ENCODE data around the gene CFAP410. TPM values are rescaled to one million over a fixed set of nuclear protein-coding genes. Genes with fewer than 3 reads are reported as not detected.

The CFAP410 gene
- total RNA-seq, 2 experiments from 2014 or later: 7.3 to 11.4 TPM

GRCh38 chr21:44326716-44327602, 12.2 kb downstream of the CFAP410 start:
- intact Hi-C loops (cut with DNase I, micrococcal nuclease): no loop called here
- Mint-ChIP-seq H3K27ac (no peak overlapping the region), H3K27me3 (no peaks in the 10 kb centered on the region), H3K4me1 (no peaks in the 10 kb centered on the region), H3K4me3 (no peak overlapping the region), H3K9me3 (ENCODE audit: low read depth) (no peaks in the 10 kb centered on the region), H3K36me3 (ENCODE audit: low read depth) (peaks cover 3% of the 10 kb centered on the region)
- CTCF ChIA-PET: no interaction called here
- ATAC-seq (no peak), DNase-seq (no peak)
- POLR2A ChIA-PET: no interaction called here

- DNase-seq: no peak
- ChIA-PET CTCF (no interaction called here), POLR2A (no interaction called here)
- H3K9me3 Mint-ChIP-seq (ENCODE audit: low read depth): no peaks in the 10 kb centered on the region
- no peaks in the 10 kb centered on the region for H3K27me3 Mint-ChIP-seq
- peaks cover 3% of the 10 kb centered on the region for H3K36me3 Mint-ChIP-seq (ENCODE audit: low read depth)
- H3K4me3 Mint-ChIP-seq: no peak overlapping the region
- intact Hi-C loops (cut with DNase I, micrococcal nuclease): no loop called here
- ATAC-seq: no peak
- no peak overlapping the region for H3K27ac Mint-ChIP-seq
- no peaks in the 10 kb centered on the region for H3K4me1 Mint-ChIP-seq
Observed at GRCh38 chr21:44326272-44326647, 12.9 kb downstream of the CFAP410 start.

- ChIA-PET POLR2A (no interaction called here), CTCF (no interaction called here)
- no peak for ATAC-seq
- no peak overlapping the region for H3K27ac Mint-ChIP-seq
- no peaks in the 10 kb centered on the region for H3K9me3 Mint-ChIP-seq (ENCODE audit: low read depth)
- H3K27me3 Mint-ChIP-seq: no peaks in the 10 kb centered on the region
- H3K36me3 Mint-ChIP-seq (ENCODE audit: low read depth): peaks cover 3% of the 10 kb centered on the region
- intact Hi-C loops (cut with DNase I, micrococcal nuclease): no loop called here
- H3K4me1 Mint-ChIP-seq: no peaks in the 10 kb centered on the region
- DNase-seq: no peak
- H3K4me3 Mint-ChIP-seq: no peak overlapping the region
Observed at GRCh38 chr21:44325386-44326271, 13.6 kb downstream of the CFAP410 start.

- no peak for ATAC-seq
- ChIA-PET CTCF (no interaction called here), POLR2A (no interaction called here)
- Mint-ChIP-seq H3K4me3 (no peak overlapping the region), H3K27ac (no peak overlapping the region), H3K4me1 (no peaks in the 10 kb centered on the region), H3K9me3 (ENCODE audit: low read depth) (no peaks in the 10 kb centered on the region), H3K36me3 (ENCODE audit: low read depth) (peaks cover 3% of the 10 kb centered on the region), H3K27me3 (no peaks in the 10 kb centered on the region)
- intact Hi-C loops (cut with DNase I, micrococcal nuclease): loop anchor here in 1 of 2 experiments (5.0 kb wide), 1 partner anchor 42 kb away; no protein-coding TSS in a partner anchor
- DNase-seq: no peak
Observed at GRCh38 chr21:44324854-44325107, 14.4 kb downstream of the CFAP410 start.

- no peaks in the 10 kb centered on the region for H3K27me3 Mint-ChIP-seq
- no peak for DNase-seq
- no peak overlapping the region for H3K27ac Mint-ChIP-seq
- H3K4me1 Mint-ChIP-seq: no peaks in the 10 kb centered on the region
- intact Hi-C loops (cut with DNase I, micrococcal nuclease): loop anchor here in 1 of 2 experiments (5.0 kb wide), 1 partner anchor 42 kb away; no protein-coding TSS in a partner anchor
- peaks cover 3% of the 10 kb centered on the region for H3K36me3 Mint-ChIP-seq (ENCODE audit: low read depth)
- H3K9me3 Mint-ChIP-seq (ENCODE audit: low read depth): no peaks in the 10 kb centered on the region
- H3K4me3 Mint-ChIP-seq: no peak overlapping the region
- CTCF ChIA-PET: no interaction called here
- POLR2A ChIA-PET: no interaction called here
- no peak for ATAC-seq
Observed at GRCh38 chr21:44324106-44324853, 14.9 kb downstream of the CFAP410 start.

GRCh38 chr21:44323591-44323990, 15.6 kb downstream of the CFAP410 start:
- Mint-ChIP-seq H3K27me3 (no peaks in the 10 kb centered on the region), H3K4me3 (no peak overlapping the region), H3K9me3 (ENCODE audit: low read depth) (no peaks in the 10 kb centered on the region), H3K4me1 (no peaks in the 10 kb centered on the region), H3K36me3 (ENCODE audit: low read depth) (peaks cover 3% of the 10 kb centered on the region), H3K27ac (no peak overlapping the region)
- POLR2A ChIA-PET: no interaction called here
- intact Hi-C loops (cut with DNase I, micrococcal nuclease): loop anchor here in 1 of 2 experiments (5.0 kb wide), 1 partner anchor 41 kb away; no protein-coding TSS in a partner anchor
- DNase-seq (no peak), ATAC-seq (no peak)
- CTCF ChIA-PET: no interaction called here

GRCh38 chr21:44322621-44323325, 16.4 kb downstream of the CFAP410 start:
- intact Hi-C loops (cut with DNase I, micrococcal nuclease): loop anchor here in 1 of 2 experiments (5.0 kb wide), 1 partner anchor 40 kb away; no protein-coding TSS in a partner anchor
- ChIA-PET CTCF (no interaction called here), POLR2A (no interaction called here)
- no peak for DNase-seq
- Mint-ChIP-seq H3K9me3 (ENCODE audit: low read depth) (no peaks in the 10 kb centered on the region), H3K27ac (no peak overlapping the region), H3K4me3 (no peak overlapping the region), H3K36me3 (ENCODE audit: low read depth) (peaks cover 3% of the 10 kb centered on the region), H3K4me1 (no peaks in the 10 kb centered on the region), H3K27me3 (no peaks in the 10 kb centered on the region)
- ATAC-seq: no peak

- CTCF ChIA-PET: no interaction called here
- no peaks in the 10 kb centered on the region for H3K27me3 Mint-ChIP-seq
- no peak overlapping the region for H3K4me3 Mint-ChIP-seq
- no peaks in the 10 kb centered on the region for H3K9me3 Mint-ChIP-seq (ENCODE audit: low read depth)
- no peaks in the 10 kb centered on the region for H3K4me1 Mint-ChIP-seq
- no peak overlapping the region for H3K27ac Mint-ChIP-seq
- DNase-seq (no peak), ATAC-seq (no peak)
- peaks cover 3% of the 10 kb centered on the region for H3K36me3 Mint-ChIP-seq (ENCODE audit: low read depth)
- intact Hi-C loops (cut with DNase I, micrococcal nuclease): loop anchor here in 1 of 2 experiments (5.0 kb wide), 1 partner anchor 40 kb away; no protein-coding TSS in a partner anchor
- POLR2A ChIA-PET: no interaction called here
Observed at GRCh38 chr21:44321846-44322450, 17.2 kb downstream of the CFAP410 start.

- H3K36me3 Mint-ChIP-seq (ENCODE audit: low read depth): peaks cover 7% of the 10 kb centered on the region
- CTCF ChIA-PET: no interaction called here
- no peaks in the 10 kb centered on the region for H3K4me1 Mint-ChIP-seq
- no peaks in the 10 kb centered on the region for H3K9me3 Mint-ChIP-seq (ENCODE audit: low read depth)
- POLR2A ChIA-PET: no interaction called here
- no peaks in the 10 kb centered on the region for H3K27me3 Mint-ChIP-seq
- DNase-seq: no peak
- intact Hi-C loops (cut with DNase I, micrococcal nuclease): loop anchor here in 1 of 2 experiments (5.0 kb wide), 1 partner anchor 39 kb away; no protein-coding TSS in a partner anchor
- H3K27ac Mint-ChIP-seq: no peak overlapping the region
- ATAC-seq: no peak
- no peak overlapping the region for H3K4me3 Mint-ChIP-seq
Observed at GRCh38 chr21:44320847-44321246, 18.3 kb downstream of the CFAP410 start.

- CTCF ChIA-PET: no interaction called here
- no peaks in the 10 kb centered on the region for H3K9me3 Mint-ChIP-seq (ENCODE audit: low read depth)
- peaks cover 7% of the 10 kb centered on the region for H3K36me3 Mint-ChIP-seq (ENCODE audit: low read depth)
- H3K4me3 Mint-ChIP-seq: no peak overlapping the region
- POLR2A ChIA-PET: interaction anchor here (0.6 kb wide), 1 partner anchor 12 kb away, joined by 4 read pairs; no protein-coding TSS in a partner anchor
- no peak for DNase-seq
- H3K27me3 Mint-ChIP-seq: no peaks in the 10 kb centered on the region
- no peak overlapping the region for H3K27ac Mint-ChIP-seq
- intact Hi-C loops (cut with DNase I, micrococcal nuclease): loop anchor here in 1 of 2 experiments (5.0 kb wide), 1 partner anchor 37 kb away; no protein-coding TSS in a partner anchor
- H3K4me1 Mint-ChIP-seq: no peaks in the 10 kb centered on the region
- ATAC-seq: no peak
Observed at GRCh38 chr21:44319407-44320065, 19.7 kb downstream of the CFAP410 start.

All from activated CD4-positive, alpha-beta T cell treated with anti-CD3 and anti-CD28 coated beads for 36 hours (primary cell).